SK-N-SH (cell line): Measurements from ENCODE around the gene VIPAS39. TPM values are rescaled to one million over a fixed set of nuclear protein-coding genes. Genes with fewer than 3 reads are reported as not detected.

Experiments
- CTCF ChIA-PET: fragments of 300-600, 350-600 bp; formaldehyde crosslinking; extraction: SDS; loops from one replicate; lab custom pipeline; 2021; lab: Yijun Ruan, JAX
- POLR2A ChIA-PET: fragments of 350-600 bp; sonication (Branson Sonifier 250); formaldehyde crosslinking; extraction: SDS; loops from one replicate; lab custom pipeline; 2020; ENCODE audit warnings: antibody characterized with exemption, inconsistent platforms; lab: Yijun Ruan, JAX
- DNase-seq: peaks from one replicate; pipeline ENCODE4 v3.0.0; 2012
- H2AFZ ChIP-seq: fragments of 200-600 bp; sonication (generic); 2 replicates; pipeline ENCODE4 v1.8.1; 2016; ENCODE audit warnings: antibody characterized with exemption, mild to moderate bottlenecking, low read depth
- H3F3A ChIP-seq: fragments of 200-600 bp; sonication (generic); replicated peaks from 2 replicates; pipeline ENCODE3; 2016; ENCODE audit warnings: antibody characterized with exemption, mild to moderate bottlenecking; ENCODE audit not compliant: insufficient read depth
- H3K27ac ChIP-seq, 2 experiments: fragments of 200-500 bp in 1 of 2; fragments of 200-600 bp in 1 of 2; sonication (Bioruptor generic) in 1 of 2; sonication (generic), shearing (Covaris generic) in 1 of 2; 2 replicates each; pipeline versions ENCODE4 v1.5.1 to v1.6.1; 2014 to 2016; ENCODE audit warnings: low read depth in 2 of 2, inconsistent platforms in 1 of 2, low read length in 1 of 2, mild to moderate bottlenecking in 1 of 2, mixed read lengths in 1 of 2
- H3K27me3 ChIP-seq: fragments of 200-600 bp; sonication (generic), shearing (Covaris generic); 2 replicates; pipeline ENCODE4 v1.6.1; 2016; ENCODE audit warnings: mixed run types; ENCODE audit not compliant: insufficient read depth
- H3K36me3 ChIP-seq, 2 experiments: fragments of 200-500 bp in 1 of 2; fragments of 200-600 bp in 1 of 2; sonication (Bioruptor generic) in 1 of 2; sonication (generic) in 1 of 2; replicated peaks in 1 of 2; 2 replicates each; pipeline versions ENCODE3 to v1.5.1; 2014 to 2016; ENCODE audit warnings: low read length in 1 of 2, mild to moderate bottlenecking in 1 of 2; ENCODE audit not compliant: insufficient read depth in 2 of 2, control insufficient read depth in 1 of 2
- H3K4me1 ChIP-seq, 2 experiments: fragments of 200-500 bp in 1 of 2; fragments of 200-600 bp in 1 of 2; sonication (Bioruptor generic) in 1 of 2; sonication (generic), shearing (Covaris generic) in 1 of 2; 2 replicates each; pipeline versions ENCODE4 v1.5.1 to v1.6.1; 2014 to 2016; ENCODE audit warnings: low read depth in 1 of 2, low read length in 1 of 2, mixed run types in 1 of 2; ENCODE audit not compliant: insufficient read depth in 2 of 2, control insufficient read depth in 1 of 2
- H3K4me2 ChIP-seq: fragments of 200-600 bp; sonication (generic), shearing (Covaris generic); 2 replicates; pipeline ENCODE4 v1.6.1; 2017; ENCODE audit warnings: mixed run types
- H3K4me3 ChIP-seq, 2 experiments: fragments of 200-500 bp in 1 of 2; fragments of 200-600 bp in 1 of 2; sonication (Bioruptor generic) in 1 of 2; sonication (generic), shearing (Covaris generic) in 1 of 2; 2 replicates each; pipeline versions ENCODE4 v1.5.1 to v1.8.1; 2014 to 2016; ENCODE audit warnings: low read depth in 2 of 2, inconsistent platforms in 1 of 2, low read length in 1 of 2, mild to moderate bottlenecking in 1 of 2, mixed read lengths in 1 of 2, moderate library complexity in 1 of 2
- H3K79me2 ChIP-seq: fragments of 200-600 bp; sonication (generic); 2 replicates; pipeline ENCODE4 v1.8.1; 2017; ENCODE audit warnings: mild to moderate bottlenecking; ENCODE audit not compliant: insufficient read depth
- H3K9ac ChIP-seq: fragments of 200-600 bp; sonication (generic); 2 replicates; pipeline ENCODE4 v1.6.1; 2017; ENCODE audit warnings: mixed run types
- H3K9me2 ChIP-seq: fragments of 200-600 bp; sonication (generic); 2 replicates; pipeline ENCODE4 v1.6.1; 2017; ENCODE audit warnings: mixed run types
- H3K9me3 ChIP-seq: fragments of 200-600 bp; sonication (generic); 2 replicates; pipeline ENCODE4 v1.6.1; 2017; ENCODE audit warnings: mixed run types, mild to moderate bottlenecking, moderate library complexity
- H4K20me1 ChIP-seq: fragments of 200-600 bp; sonication (generic); 2 replicates; pipeline ENCODE4 v1.6.1; 2017; ENCODE audit warnings: mild to moderate bottlenecking, mixed run types; ENCODE audit not compliant: insufficient read depth
- CTCF ChIP-seq: fragments of 200-600 bp; sonication (generic); IDR thresholded peaks from 2 replicates; pipeline ENCODE4 v1.6.1; 2017; ENCODE audit warnings: antibody characterized with exemption, mild to moderate bottlenecking, moderate library complexity
- EP300 ChIP-seq, 2 experiments: IDR thresholded peaks; 2 replicates each; pipeline versions ENCODE4 v1.4.0 to v1.6.1; 2012; ENCODE audit warnings: borderline replicate concordance in 1 of 2, low read depth in 1 of 2, low read length in 1 of 2
- EZH2phosphoT487 ChIP-seq: fragments of 200-600 bp; sonication (generic); IDR thresholded peaks from 2 replicates; pipeline ENCODE4 v1.6.1; 2017; ENCODE audit warnings: low read depth, mixed run types, mild to moderate bottlenecking, antibody characterized with exemption, moderate library complexity, borderline replicate concordance
- FOXJ3 ChIP-seq: sonication (generic); formaldehyde crosslinking; IDR thresholded peaks from 2 replicates; pipeline ENCODE4 v1.5.1; 2020; ENCODE audit warnings: mild to moderate bottlenecking, missing genetic modification reagents
- MXI1 ChIP-seq: IDR thresholded peaks from 2 replicates; pipeline ENCODE4 v1.6.1; 2012; ENCODE audit warnings: mild to moderate bottlenecking, low read depth, low read length, improper control_type of control experiment
- NFIC ChIP-seq: IDR thresholded peaks from 2 replicates; pipeline ENCODE4 v1.4.0; 2012; ENCODE audit warnings: borderline replicate concordance
- RCOR1 ChIP-seq: fragments of 150-350 bp; IDR thresholded peaks from 2 replicates; pipeline ENCODE4 v1.6.1; 2017; ENCODE audit warnings: antibody characterized with exemption, low read length
- RFX5 ChIP-seq: IDR thresholded peaks from 2 replicates; pipeline ENCODE4 v1.6.1; 2012; ENCODE audit warnings: mild to moderate bottlenecking, improper control_type of control experiment, low read length
- RXRA ChIP-seq: IDR thresholded peaks from 2 replicates; pipeline ENCODE4 v1.4.0; 2012; ENCODE audit warnings: low read depth, mild to moderate bottlenecking, borderline replicate concordance
- SMC3 ChIP-seq: IDR thresholded peaks from 2 replicates; pipeline ENCODE4 v1.6.1; 2012; ENCODE audit warnings: low read depth, low read length, improper control_type of control experiment
- TCF12 ChIP-seq: IDR thresholded peaks from 2 replicates; pipeline ENCODE4 v1.4.0; 2012
- USF1 ChIP-seq: IDR thresholded peaks from 2 replicates; pipeline ENCODE4 v1.4.0; 2012; ENCODE audit warnings: low read depth, borderline replicate concordance
- whole genome bisulfite sequencing: methylation state at CpG from one replicate; pipeline ENCODE4 v1.1.6; 2017; ENCODE audit warnings: low lambda C conversion rate; 5-methylcytosine and 5-hydroxymethylcytosine counted together
- polyA plus RNA-seq, 3 experiments: library from polyadenylated mRNA; depleted of rRNA; stranded (reverse); fragments of >200 nt; gene quantifications; 2 replicates each; pipeline ENCODE4 v1.2.3, GENCODE V29; 2012

The VIPAS39 gene
- polyA plus RNA-seq, 1 of the 3 experiments (the other 2 are of a cell fraction), result 20.8 TPM

GRCh38 chr14:77438596-77438995, 18.8 kb downstream of the VIPAS39 start:
- TF ChIP-seq MXI1 (no peak), TCF12 (no peak), NFIC (no peak), EP300 (IDR thresholded peaks at IDR 0.05; ENCODE audit: borderline replicate concordance in 1 of 2, low read depth in 1 of 2, low read length in 1 of 2) (no peak), FOXJ3 (no peak), EZH2phosphoT487 (no peak), RXRA (no peak), RCOR1 (no peak)
- TF ChIP-seq, all 33 proteins: peak for 0
- DNase-seq, result no peak
- H2AFZ ChIP-seq, result no peak overlapping the region
- no peak overlapping the region for H3K4me2 ChIP-seq
- H3F3A ChIP-seq, result peaks cover 14% of the 10 kb centered on the region
- no peaks in the 10 kb centered on the region for H3K9me3 ChIP-seq
- H3K4me1 ChIP-seq, result no peaks in the 10 kb centered on the region
- WGBS, result 96% methylated on average over 1 of the region's 1 CpG
- H3K36me3 ChIP-seq, result peaks cover 66% of the 10 kb centered on the region in 2 experiments
- H3K27ac ChIP-seq, result no peak overlapping the region
- POLR2A ChIA-PET, result interaction anchor here (1.1 kb wide), 2 partner anchors 8 to 12 kb away, joined by 3 to 4 read pairs; no protein-coding TSS in a partner anchor
- H3K4me3 ChIP-seq, result no peak overlapping the region
- H4K20me1 ChIP-seq, result no peaks in the 10 kb centered on the region
- CTCF ChIA-PET, result no interaction called here
- H3K9ac ChIP-seq, result no peak overlapping the region
- H3K27me3 ChIP-seq, result no peaks in the 10 kb centered on the region
- no peaks in the 10 kb centered on the region for H3K79me2 ChIP-seq
- H3K9me2 ChIP-seq, result no peaks in the 10 kb centered on the region

GRCh38 chr14:77436042-77436441, 21.4 kb downstream of the VIPAS39 start:
- POLR2A ChIA-PET, result no interaction called here
- Histone ChIP-seq H2AFZ (no peak overlapping the region), H3K36me3 (peaks cover 63 to 71% of the 10 kb centered on the region in 2 experiments), H4K20me1 (no peaks in the 10 kb centered on the region), H3F3A (peaks cover 14% of the 10 kb centered on the region), H3K9me3 (no peaks in the 10 kb centered on the region), H3K9ac (no peak overlapping the region), H3K4me1 (no peaks in the 10 kb centered on the region), H3K79me2 (no peaks in the 10 kb centered on the region), H3K4me3 (no peak overlapping the region), H3K27me3 (no peaks in the 10 kb centered on the region), H3K9me2 (no peaks in the 10 kb centered on the region), H3K27ac (no peak overlapping the region), H3K4me2 (no peak overlapping the region)
- TF ChIP-seq USF1, result no peak
- no peak for TF ChIP-seq RFX5
- no peak for DNase-seq
- WGBS, result 96% methylated on average over 3 of the region's 3 CpGs
- CTCF ChIA-PET, result interaction anchor here (1.6 kb wide), 1 partner anchor 23 kb away, joined by 5 read pairs; no protein-coding TSS in a partner anchor

- POLR2A ChIA-PET, result interaction anchor here (1.2 kb wide), 1 partner anchor 12 kb away, joined by 3 read pairs; no protein-coding TSS in a partner anchor
- 96% methylated on average over 3 of the region's 3 CpGs for WGBS
Observed at GRCh38 chr14:77426396-77426795, 31.0 kb downstream of the VIPAS39 start.

More at GRCh38 chr14:77426396-77426795, 31.0 kb downstream of the VIPAS39 start:
- H2AFZ ChIP-seq, result no peak overlapping the region
- H3K36me3 ChIP-seq, result peaks cover 53 to 88% of the 10 kb centered on the region in 2 experiments
- no peak for DNase-seq
- no peak overlapping the region for H3K9ac ChIP-seq
- no peaks in the 10 kb centered on the region for H3K27me3 ChIP-seq
- no peaks in the 10 kb centered on the region for H3K4me1 ChIP-seq
- no peak overlapping the region for H3K4me3 ChIP-seq
- CTCF ChIA-PET, result interaction anchor here (1.5 kb wide), 1 partner anchor 31 kb away, joined by 3 read pairs; the partner anchor contains the start of gene VIPAS39
- no peaks in the 10 kb centered on the region for H3K9me2 ChIP-seq
- H3K4me2 ChIP-seq, result no peak overlapping the region
- H3K27ac ChIP-seq, result no peak overlapping the region
- TF ChIP-seq SMC3 (no peak), CTCF (no peak), EZH2phosphoT487 (no peak)
- peaks cover 3% of the 10 kb centered on the region for H3F3A ChIP-seq
- H4K20me1 ChIP-seq, result no peaks in the 10 kb centered on the region
- no peaks in the 10 kb centered on the region for H3K9me3 ChIP-seq
- H3K79me2 ChIP-seq, result no peaks in the 10 kb centered on the region
